Choroid plexus epithelial cell (primary cell): ENCODE data around the gene SCGB1C2.

Source experiments
- DNase-seq: peaks from one replicate; pipeline ENCODE4 v3.0.0-alpha.2; 2010; ENCODE audit warnings: low read depth
- H3K4me3 ChIP-seq: 2 replicates; pipeline ENCODE4 v1.5.1; 2011; ENCODE audit warnings: low read depth, mild to moderate bottlenecking, control low read depth, low read length, moderate library complexity
- CTCF ChIP-seq: conservative IDR thresholded peaks from 2 replicates; pipeline ENCODE4 v1.5.1; 2011; ENCODE audit warnings: low read depth, mild to moderate bottlenecking, control low read depth, inconsistent platforms, low read length, moderate library complexity

SCGB1C2 gene

GRCh38 chr17:152860-153420, 15.6 kb downstream of the SCGB1C2 start:
- no peak for DNase-seq

GRCh38 chr17:153851-154250, 16.5 kb downstream of the SCGB1C2 start:
- DNase-seq, result no peak
- no peak overlapping the region for H3K4me3 ChIP-seq
- no peak for TF ChIP-seq CTCF

More at GRCh38 chr17:152860-153420, 15.6 kb downstream of the SCGB1C2 start:
- H3K4me3 ChIP-seq, result no peak overlapping the region
- no peak for TF ChIP-seq CTCF

- TF ChIP-seq CTCF, result no peak
- no peak for DNase-seq
- H3K4me3 ChIP-seq, result no peak overlapping the region
Measured at GRCh38 chr17:155576-155975, 18.2 kb downstream of the SCGB1C2 start.

GRCh38 chr17:156094-156621, 18.8 kb downstream of the SCGB1C2 start:
- TF ChIP-seq CTCF, result no peak
- DNase-seq, result no peak
- H3K4me3 ChIP-seq, result no peak overlapping the region

- no peak overlapping the region for H3K4me3 ChIP-seq
- no peak for TF ChIP-seq CTCF
- DNase-seq, result no peak
Measured at GRCh38 chr17:156946-157345, 19.6 kb downstream of the SCGB1C2 start.

- TF ChIP-seq CTCF, result no peak
- H3K4me3 ChIP-seq, result no peak overlapping the region
- no peak for DNase-seq
Measured at GRCh38 chr17:157901-158300, 20.5 kb downstream of the SCGB1C2 start.

GRCh38 chr17:158379-158778, 21.0 kb downstream of the SCGB1C2 start:
- H3K4me3 ChIP-seq, result no peak overlapping the region
- DNase-seq, result no peak
- no peak for TF ChIP-seq CTCF
